Brain microvascular endothelial cell (primary cell): Measurements from ENCODE around the gene JARID2.
A peak's percentile ranks its signal among the peaks of the same experiment; 100 is the strongest.

Experiments used
- DNase-seq: peaks from one replicate; pipeline ENCODE4 v3.0.0-alpha.2; 2020
- H3K27ac ChIP-seq: fragments of 250-450 bp; sonication (Bioruptor Pico); 2 replicates; pipeline ENCODE4 v1.5.1; 2020; ENCODE audit warnings: mild to moderate bottlenecking, moderate library complexity
- H3K27me3 ChIP-seq: fragments of 250-450 bp; sonication (Bioruptor Pico); replicated peaks from 2 replicates; pipeline ENCODE4 v1.5.1; 2020; ENCODE audit warnings: mild to moderate bottlenecking
- H3K36me3 ChIP-seq: fragments of 250-450 bp; sonication (Bioruptor Pico); replicated peaks from 2 replicates; pipeline ENCODE4 v1.5.1; 2020; ENCODE audit warnings: mild to moderate bottlenecking
- H3K4me3 ChIP-seq: 2 replicates; pipeline ENCODE4 v1.5.1; 2011; ENCODE audit warnings: low read depth, mild to moderate bottlenecking, control low read depth, low read length, moderate library complexity
- in situ Hi-C: cut with HindIII; loops from 2 replicates; pipeline ENCODE4 v1.10.0; 2017; ENCODE audit warnings: low sequenced_read_pairs, low pct_ligation_motif_present
- TF ChIP-seq, protein P1 (sequence below): IDR thresholded peaks from 2 replicates; pipeline ENCODE4 v1.5.1; 2011; ENCODE audit warnings: low read depth, mild to moderate bottlenecking, moderate library complexity, low read length, control low read depth, inconsistent platforms; ENCODE audit errors: missing control alignments

The JARID2 gene

DNA sequence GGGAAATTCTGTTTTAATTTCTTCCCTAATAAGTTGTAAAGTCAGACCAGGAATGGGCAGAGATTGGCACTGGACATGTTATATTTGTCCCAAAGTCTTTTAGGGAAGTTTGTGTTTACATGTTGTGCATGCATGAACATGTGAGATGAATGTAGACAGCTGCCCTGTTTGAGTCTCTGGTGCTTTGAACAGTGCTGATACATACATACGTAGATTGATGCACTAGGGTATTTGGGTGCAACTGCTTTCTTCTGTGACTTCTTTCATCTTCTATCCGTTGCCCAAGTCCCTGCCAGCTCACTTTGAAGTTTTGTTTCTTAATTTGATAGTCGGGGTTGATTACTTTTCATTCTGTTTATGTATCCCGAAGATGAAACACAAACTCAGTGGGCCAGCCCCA lies 216.4 kb downstream of the JARID2 start:
- TF ChIP-seq, protein P1, sequence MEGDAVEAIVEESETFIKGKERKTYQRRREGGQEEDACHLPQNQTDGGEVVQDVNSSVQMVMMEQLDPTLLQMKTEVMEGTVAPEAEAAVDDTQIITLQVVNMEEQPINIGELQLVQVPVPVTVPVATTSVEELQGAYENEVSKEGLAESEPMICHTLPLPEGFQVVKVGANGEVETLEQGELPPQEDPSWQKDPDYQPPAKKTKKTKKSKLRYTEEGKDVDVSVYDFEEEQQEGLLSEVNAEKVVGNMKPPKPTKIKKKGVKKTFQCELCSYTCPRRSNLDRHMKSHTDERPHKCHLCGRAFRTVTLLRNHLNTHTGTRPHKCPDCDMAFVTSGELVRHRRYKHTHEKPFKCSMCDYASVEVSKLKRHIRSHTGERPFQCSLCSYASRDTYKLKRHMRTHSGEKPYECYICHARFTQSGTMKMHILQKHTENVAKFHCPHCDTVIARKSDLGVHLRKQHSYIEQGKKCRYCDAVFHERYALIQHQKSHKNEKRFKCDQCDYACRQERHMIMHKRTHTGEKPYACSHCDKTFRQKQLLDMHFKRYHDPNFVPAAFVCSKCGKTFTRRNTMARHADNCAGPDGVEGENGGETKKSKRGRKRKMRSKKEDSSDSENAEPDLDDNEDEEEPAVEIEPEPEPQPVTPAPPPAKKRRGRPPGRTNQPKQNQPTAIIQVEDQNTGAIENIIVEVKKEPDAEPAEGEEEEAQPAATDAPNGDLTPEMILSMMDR, result no peak
- no peak overlapping the region for H3K27ac ChIP-seq
- DNase-seq, result no peak
- in situ Hi-C loops, result no loop called here
- no peak overlapping the region for H3K4me3 ChIP-seq
- no peaks in the 10 kb centered on the region for H3K36me3 ChIP-seq
- H3K27me3 ChIP-seq, result no peaks in the 10 kb centered on the region

DNA sequence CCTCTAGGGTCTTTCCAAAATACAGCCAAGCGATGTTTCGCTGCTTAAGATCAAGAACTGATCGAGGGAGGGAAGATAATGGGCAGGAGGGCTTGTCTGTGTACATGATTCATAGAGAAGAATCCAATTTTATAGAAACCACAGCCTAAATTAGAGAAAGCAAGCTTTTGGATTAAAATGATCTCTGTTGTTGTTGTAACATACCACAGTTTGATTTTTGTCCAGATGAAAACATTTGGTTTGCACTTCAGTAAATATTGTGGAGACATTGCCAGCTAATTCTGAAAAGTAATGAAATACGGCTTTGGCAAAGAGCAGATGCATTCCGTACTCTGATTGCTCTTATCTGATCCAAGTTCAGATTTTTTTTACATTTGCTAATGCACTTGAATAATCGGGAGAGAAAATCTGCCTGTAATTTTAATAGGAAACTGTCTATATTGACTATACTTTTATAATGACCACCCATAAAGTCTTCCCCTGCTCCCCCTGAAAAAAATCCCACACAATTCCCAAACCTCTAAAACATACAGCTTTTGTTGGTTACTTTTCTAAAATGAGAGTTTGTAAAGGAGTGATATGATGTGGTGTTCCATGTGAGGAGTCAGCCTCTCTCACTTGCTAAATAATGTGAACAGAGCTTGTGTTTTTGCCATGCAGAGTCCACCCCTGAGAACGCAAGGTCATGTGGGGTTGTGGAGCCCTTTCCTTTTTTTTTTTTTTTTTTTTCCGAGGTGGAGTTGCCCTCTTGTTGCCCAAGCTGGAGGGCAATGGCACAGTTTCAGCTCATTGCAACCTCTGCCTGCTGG lies 217.1 kb downstream of the JARID2 start:
- no peak overlapping the region for H3K27ac ChIP-seq
- TF ChIP-seq, protein P1, result no peak
- H3K27me3 ChIP-seq, result no peaks in the 10 kb centered on the region
- no peak for DNase-seq
- no peaks in the 10 kb centered on the region for H3K36me3 ChIP-seq
- in situ Hi-C loops, result no loop called here
- no peak overlapping the region for H3K4me3 ChIP-seq

DNA sequence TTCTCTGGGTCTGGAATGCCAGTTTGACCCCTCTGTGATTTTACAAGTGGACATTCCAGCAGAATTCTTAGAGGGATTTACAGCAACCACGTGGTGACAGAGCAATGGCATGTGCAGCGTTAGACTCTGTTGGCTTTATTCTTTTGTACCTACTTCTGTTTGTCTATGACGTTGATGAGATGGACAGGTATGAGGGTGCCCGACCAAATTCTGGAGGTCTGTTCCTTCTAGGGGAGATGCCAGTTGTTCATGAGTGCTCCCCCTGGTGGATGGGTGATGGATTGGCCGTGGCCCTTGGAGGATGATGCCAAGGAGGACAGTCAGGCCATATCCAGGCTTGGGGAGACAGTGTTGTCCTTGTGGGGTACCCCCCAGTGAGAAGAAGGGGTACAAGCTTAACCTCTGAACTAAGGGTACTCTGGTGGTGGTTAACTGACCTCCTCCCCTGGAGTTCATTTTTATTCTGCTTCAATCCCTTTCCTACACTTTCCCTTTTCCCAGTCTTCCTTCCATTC lies 218.4 kb downstream of the JARID2 start:
- DNase-seq, result no peak
- H3K27ac ChIP-seq, result no peak overlapping the region
- no peak overlapping the region for H3K4me3 ChIP-seq
- in situ Hi-C loops, result no loop called here
- H3K36me3 ChIP-seq, result no peaks in the 10 kb centered on the region
- no peaks in the 10 kb centered on the region for H3K27me3 ChIP-seq
- TF ChIP-seq, protein P1, result peak; percentile 80

DNA sequence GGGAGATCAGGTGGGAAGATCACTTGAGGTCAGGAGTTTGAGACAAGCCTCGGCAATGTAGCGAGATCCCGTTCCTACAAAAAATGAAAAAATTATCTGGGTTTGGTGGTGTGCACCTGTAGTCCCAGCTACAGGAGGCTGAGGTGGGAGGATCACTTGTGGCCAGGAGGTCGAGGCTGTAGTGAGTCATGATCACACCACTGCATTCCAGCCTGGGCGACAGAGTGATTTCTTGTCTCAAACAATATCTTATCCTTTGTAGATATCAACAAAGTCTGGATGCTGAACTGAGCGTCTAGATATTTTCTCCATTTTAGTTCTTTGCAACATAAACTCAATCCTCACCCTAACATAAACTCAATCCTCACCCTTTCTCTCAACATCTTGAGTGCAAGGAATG lies 219.3 kb downstream of the JARID2 start:
- DNase-seq, result peak; percentile 34
- H3K4me3 ChIP-seq, result no peak overlapping the region
- TF ChIP-seq, protein P1, result no peak
- H3K27ac ChIP-seq, result no peak overlapping the region
- in situ Hi-C loops, result no loop called here
- no peaks in the 10 kb centered on the region for H3K27me3 ChIP-seq
- peaks cover 2% of the 10 kb centered on the region for H3K36me3 ChIP-seq

DNA sequence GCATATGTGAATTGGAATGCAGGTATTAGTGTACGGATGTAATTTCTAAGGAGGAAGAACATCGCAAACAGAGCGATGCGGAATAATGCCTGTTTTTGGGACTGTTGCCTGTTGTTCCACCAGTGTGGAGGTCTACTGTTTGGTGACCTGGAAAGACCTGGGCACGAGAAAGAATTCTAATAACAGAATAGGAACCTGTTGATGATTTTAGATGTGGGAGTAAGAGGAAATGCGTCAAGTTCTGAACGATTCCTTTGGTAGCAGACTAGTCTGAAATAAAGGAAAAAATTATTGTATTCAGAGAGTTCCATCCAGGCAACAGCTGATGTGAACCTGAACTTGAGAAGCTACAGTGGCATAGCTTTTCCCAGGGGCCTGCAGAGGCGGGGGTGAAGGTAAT lies 224.9 kb downstream of the JARID2 start:
- H3K27me3 ChIP-seq, result no peaks in the 10 kb centered on the region
- DNase-seq, result no peak
- in situ Hi-C loops, result no loop called here
- H3K36me3 ChIP-seq, result peaks cover 2% of the 10 kb centered on the region
- TF ChIP-seq, protein P1, result no peak
- H3K4me3 ChIP-seq, result no peak overlapping the region
- no peak overlapping the region for H3K27ac ChIP-seq
